PFSK-1 (cell line): Measurements from ENCODE around the gene DIP2C.

ENCODE experiments used
- SIN3A ChIP-seq: IDR thresholded peaks from 2 replicates; pipeline ENCODE4 v1.6.1; 2012; ENCODE audit warnings: mild to moderate bottlenecking, low read length, moderate library complexity, borderline replicate concordance; ENCODE audit not compliant: insufficient read depth
- TAF1 ChIP-seq: IDR thresholded peaks from 2 replicates; pipeline ENCODE4 v1.6.1; 2012; ENCODE audit warnings: low read length, control low read depth, borderline replicate concordance; ENCODE audit not compliant: insufficient read depth

- no peak for TF ChIP-seq SIN3A
- no peak for TF ChIP-seq TAF1
Measured at GRCh38 chr10:608331-609261, 80.9 kb downstream of the DIP2C start.
